ENCODE results near the gene ALAS1.

GRCh38 chr3:52227117-52227516 lies 29.2 kb downstream of the ALAS1 start:
- TF ChIP-seq POLR2AphosphoS5 (IDR thresholded peaks at IDR 0.05; ENCODE audit: low read depth) (no peak), CTCF (IDR thresholded peaks at IDR 0.05; ENCODE audit: insufficient read depth, low read length) (no peak), GABPA (IDR thresholded peaks at IDR 0.05; ENCODE audit: low read depth) (no peak), SPI1 (IDR thresholded peaks at IDR 0.05; ENCODE audit: borderline replicate concordance, low read depth) (no peak)
- TF ChIP-seq, protein P1, sequence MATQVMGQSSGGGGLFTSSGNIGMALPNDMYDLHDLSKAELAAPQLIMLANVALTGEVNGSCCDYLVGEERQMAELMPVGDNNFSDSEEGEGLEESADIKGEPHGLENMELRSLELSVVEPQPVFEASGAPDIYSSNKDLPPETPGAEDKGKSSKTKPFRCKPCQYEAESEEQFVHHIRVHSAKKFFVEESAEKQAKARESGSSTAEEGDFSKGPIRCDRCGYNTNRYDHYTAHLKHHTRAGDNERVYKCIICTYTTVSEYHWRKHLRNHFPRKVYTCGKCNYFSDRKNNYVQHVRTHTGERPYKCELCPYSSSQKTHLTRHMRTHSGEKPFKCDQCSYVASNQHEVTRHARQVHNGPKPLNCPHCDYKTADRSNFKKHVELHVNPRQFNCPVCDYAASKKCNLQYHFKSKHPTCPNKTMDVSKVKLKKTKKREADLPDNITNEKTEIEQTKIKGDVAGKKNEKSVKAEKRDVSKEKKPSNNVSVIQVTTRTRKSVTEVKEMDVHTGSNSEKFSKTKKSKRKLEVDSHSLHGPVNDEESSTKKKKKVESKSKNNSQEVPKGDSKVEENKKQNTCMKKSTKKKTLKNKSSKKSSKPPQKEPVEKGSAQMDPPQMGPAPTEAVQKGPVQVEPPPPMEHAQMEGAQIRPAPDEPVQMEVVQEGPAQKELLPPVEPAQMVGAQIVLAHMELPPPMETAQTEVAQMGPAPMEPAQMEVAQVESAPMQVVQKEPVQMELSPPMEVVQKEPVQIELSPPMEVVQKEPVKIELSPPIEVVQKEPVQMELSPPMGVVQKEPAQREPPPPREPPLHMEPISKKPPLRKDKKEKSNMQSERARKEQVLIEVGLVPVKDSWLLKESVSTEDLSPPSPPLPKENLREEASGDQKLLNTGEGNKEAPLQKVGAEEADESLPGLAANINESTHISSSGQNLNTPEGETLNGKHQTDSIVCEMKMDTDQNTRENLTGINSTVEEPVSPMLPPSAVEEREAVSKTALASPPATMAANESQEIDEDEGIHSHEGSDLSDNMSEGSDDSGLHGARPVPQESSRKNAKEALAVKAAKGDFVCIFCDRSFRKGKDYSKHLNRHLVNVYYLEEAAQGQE (IDR thresholded peaks at IDR 0.05; ENCODE audit: insufficient replicate concordance, low read depth) = no peak
